ENCODE data around the gene ZBTB45.
"Not testable (repeated sequence)": the region's sequence is repeated elsewhere in the genome, so short reads cannot be mapped to it uniquely, and the experiment has no call there.

ZBTB45 gene

GRCh38 chr19:58474291-58474996, 45.2 kb downstream of the ZBTB45 start:
- DNase-seq, result no peak

GRCh38 chr19:58473775-58474174, 45.8 kb downstream of the ZBTB45 start:
- DNase-seq, result no peak

- no peak for DNase-seq
Measured at GRCh38 chr19:58471736-58472135, 47.9 kb downstream of the ZBTB45 start.

- not testable (repeated sequence) for DNase-seq
Measured at GRCh38 chr19:58470837-58471543, 48.6 kb downstream of the ZBTB45 start.

GRCh38 chr19:58469241-58470013, 50.2 kb downstream of the ZBTB45 start:
- DNase-seq, result no peak

- no peak for DNase-seq
Measured at GRCh38 chr19:58468216-58468839, 51.3 kb downstream of the ZBTB45 start.

GRCh38 chr19:58466760-58467589, 52.6 kb downstream of the ZBTB45 start, which contains the start of gene ZNF324:
Gene ZNF324 (plus strand): TSS chr19:58467080. CDS start chr19:58469186, 2,106 bp downstream.
- peak; percentile 83 for DNase-seq

- no peak for DNase-seq
Measured at GRCh38 chr19:58466089-58466759, 53.4 kb downstream of the ZBTB45 start.
